ENCODE results near the gene KIAA0586.

DNA sequence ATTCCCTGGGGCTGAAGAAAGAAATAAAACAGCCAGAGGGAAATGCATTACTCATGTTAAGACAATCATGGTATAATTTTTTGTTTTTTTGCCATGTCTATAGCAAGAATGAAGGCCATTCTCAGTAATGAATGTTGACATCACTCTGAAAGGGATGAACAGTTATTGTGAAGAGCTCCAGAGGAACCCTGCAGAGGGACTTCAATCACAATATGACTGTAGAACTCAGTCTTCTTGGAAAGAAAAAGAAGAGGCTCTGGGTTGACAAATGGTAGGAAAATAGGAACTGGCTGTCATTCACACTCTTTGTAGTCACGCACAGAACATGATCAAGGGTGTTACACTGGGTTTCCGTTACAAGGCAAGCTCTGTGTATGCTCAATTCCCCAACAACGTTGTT, 136.5 kb downstream of the KIAA0586 start:
- TF ChIP-seq, protein P1, sequence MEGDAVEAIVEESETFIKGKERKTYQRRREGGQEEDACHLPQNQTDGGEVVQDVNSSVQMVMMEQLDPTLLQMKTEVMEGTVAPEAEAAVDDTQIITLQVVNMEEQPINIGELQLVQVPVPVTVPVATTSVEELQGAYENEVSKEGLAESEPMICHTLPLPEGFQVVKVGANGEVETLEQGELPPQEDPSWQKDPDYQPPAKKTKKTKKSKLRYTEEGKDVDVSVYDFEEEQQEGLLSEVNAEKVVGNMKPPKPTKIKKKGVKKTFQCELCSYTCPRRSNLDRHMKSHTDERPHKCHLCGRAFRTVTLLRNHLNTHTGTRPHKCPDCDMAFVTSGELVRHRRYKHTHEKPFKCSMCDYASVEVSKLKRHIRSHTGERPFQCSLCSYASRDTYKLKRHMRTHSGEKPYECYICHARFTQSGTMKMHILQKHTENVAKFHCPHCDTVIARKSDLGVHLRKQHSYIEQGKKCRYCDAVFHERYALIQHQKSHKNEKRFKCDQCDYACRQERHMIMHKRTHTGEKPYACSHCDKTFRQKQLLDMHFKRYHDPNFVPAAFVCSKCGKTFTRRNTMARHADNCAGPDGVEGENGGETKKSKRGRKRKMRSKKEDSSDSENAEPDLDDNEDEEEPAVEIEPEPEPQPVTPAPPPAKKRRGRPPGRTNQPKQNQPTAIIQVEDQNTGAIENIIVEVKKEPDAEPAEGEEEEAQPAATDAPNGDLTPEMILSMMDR (IDR thresholded peaks at IDR 0.05; ENCODE audit: extremely low read depth in 1 of 2, insufficient read depth in 1 of 2, low read depth in 1 of 2, low read length in 2 of 2) = no peak
- TF ChIP-seq EZH2 (IDR thresholded peaks at IDR 0.05; ENCODE audit: borderline replicate concordance, low read depth, low read length, severe bottlenecking) (no peak), POLR2A (IDR thresholded peaks at IDR 0.05; ENCODE audit: low read depth, low read length) (no peak), JUN (IDR thresholded peaks at IDR 0.05; ENCODE audit: borderline replicate concordance, insufficient read depth, insufficient read length, low read depth) (no peak), MAX (IDR thresholded peaks at IDR 0.05; ENCODE audit: insufficient read depth, insufficient read length) (no peak), POLR2AphosphoS5 (IDR thresholded peaks at IDR 0.05; ENCODE audit: insufficient read depth, low read depth, low read length) (no peak), GATA2 (IDR thresholded peaks at IDR 0.05; ENCODE audit: insufficient read depth, insufficient read length, low read depth, low read length) (no peak), FOS (IDR thresholded peaks at IDR 0.05; ENCODE audit: borderline replicate concordance, insufficient read depth, low read length) (no peak)
